GM19397 (cell line): ENCODE results near the gene INHBA.

Experiments
- ATAC-seq: cut with Tn5 transposase; IDR thresholded peaks from one replicate; pipeline ENCODE4 v1.9.1; 2021; ENCODE audit warnings: mild to moderate bottlenecking, moderate library complexity; ENCODE audit not compliant: unreplicated experiment

Gene INHBA

GRCh38 chr7:41689815-41690214 lies 13.1 kb downstream of the INHBA start:
- no peak for ATAC-seq

DNA sequence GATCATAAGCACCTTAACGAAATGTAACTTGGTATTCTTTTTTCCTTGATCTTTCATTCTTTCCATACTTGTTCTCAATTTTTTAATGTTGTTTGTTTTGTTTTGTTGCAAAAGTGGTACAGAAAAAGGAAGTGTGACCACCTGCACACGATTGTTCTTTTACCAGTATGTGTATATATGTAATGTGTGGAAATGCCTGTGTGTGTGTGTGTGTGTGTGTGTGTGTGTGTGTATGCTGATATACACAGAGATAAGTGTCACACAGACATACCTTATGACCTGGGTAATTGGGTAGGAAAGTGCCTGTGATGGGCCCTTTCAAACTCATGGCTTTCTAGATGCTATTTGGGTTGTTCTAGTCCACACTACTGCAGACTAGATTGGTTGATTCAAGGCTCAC lies 14.0 kb downstream of the INHBA start:
- ATAC-seq = no peak

DNA sequence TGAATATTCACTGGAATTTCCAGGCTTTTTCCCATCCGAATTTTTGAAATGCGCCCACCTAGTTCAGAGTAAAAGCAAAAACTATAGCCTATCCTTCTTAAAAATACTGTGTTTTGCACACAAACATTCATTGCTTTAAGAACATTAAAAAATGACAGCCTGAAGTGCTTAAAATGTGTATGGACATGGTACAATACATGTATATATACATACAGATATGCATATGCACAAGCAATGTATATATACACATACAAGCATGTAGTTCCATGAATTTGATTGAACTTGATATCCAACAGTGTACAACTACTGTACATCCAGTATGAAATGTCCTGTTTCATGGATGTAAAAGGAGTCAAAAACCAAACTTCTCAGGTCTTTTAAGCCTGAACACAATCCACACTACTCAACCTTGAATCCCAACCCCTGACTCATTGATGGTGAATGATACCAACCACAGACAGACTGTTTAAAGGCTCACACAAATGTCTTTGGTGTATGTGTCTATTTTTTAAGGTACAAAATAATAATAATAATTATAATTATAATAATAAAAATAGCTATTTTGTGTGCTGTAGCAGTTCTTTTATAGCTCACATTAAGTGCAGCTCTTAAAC lies 14.8 kb downstream of the INHBA start:
- ATAC-seq = no peak

DNA sequence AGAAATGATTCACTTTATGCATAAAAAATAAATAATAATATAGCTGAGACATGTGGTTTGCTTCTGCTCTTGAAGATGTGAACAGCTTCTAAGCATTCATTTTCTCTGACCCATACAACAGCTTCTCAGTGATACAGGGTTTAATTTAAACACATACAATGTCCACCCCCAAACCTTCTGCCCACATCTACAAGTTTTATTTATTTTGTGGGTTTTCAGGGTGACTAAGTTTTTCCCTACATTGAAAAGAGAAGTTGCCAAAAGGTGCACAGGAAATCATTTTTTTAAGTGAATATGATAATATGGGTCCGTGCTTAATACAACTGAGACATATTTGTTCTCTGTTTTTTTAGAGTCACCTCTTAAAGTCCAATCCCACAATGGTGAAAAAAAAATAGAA lies 17.2 kb downstream of the INHBA start:
- no peak for ATAC-seq

DNA sequence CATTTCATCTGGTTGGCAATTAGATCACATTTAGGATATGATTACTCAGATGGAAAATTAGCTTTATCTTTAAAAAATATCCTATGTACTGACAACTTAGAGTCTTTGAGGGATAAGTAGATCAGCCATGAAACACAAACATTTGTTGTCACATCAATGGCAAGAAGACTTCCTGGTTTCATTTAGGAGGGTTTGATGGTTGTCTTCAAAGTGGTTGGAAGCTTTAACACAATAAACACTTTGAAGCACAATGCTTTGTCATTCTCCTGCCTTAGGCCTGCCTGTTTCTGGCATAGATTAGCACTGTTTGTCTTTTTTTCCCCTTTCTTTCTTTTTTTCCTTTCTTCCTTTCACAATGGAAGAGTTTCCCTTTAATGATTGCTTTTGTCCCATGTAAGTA lies 20.5 kb downstream of the INHBA start:
- no peak for ATAC-seq

DNA sequence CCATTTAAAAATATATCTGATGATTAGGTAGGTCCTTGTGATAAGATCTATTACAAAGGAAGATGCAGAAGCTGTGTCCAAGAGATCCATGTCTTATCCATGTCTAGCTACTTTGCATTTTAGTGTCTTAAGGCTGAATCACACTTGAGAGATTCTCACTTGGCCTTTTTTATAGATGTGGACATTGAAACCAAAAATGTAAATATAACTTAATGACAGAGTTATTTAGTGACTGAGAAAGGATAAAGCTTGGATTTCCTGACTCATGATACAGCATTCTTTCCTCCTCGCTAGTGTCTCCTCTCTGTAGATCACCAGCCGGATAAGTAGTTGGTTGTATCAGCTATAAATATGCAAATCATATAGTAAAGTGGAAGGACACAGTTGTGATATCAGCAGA lies 23.3 kb downstream of the INHBA start:
- ATAC-seq = no peak

DNA sequence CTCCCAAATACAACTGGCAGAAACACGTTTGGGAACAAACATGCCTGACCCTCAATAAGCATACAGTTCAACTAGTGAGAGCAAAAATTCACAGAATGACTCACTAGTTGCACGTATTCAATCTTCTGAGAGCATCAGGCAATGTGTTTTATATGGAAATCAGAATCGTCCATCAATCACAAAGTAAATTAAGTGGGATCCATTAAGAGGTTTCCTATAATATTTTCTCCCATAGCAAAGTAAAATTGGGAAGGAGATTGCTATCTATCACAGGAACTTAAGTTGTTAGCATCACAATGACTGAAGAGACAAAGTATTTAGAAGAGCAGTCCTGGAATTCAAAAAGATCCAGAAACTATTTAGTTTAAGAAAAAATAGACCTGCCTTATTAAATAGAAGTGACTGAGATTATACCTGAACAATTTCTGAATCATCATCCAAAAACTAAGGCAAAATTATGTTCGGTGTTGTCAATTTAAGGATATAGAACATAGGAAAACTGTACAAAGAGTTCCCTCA lies 28.3 kb downstream of the INHBA start:
- ATAC-seq = no peak

DNA sequence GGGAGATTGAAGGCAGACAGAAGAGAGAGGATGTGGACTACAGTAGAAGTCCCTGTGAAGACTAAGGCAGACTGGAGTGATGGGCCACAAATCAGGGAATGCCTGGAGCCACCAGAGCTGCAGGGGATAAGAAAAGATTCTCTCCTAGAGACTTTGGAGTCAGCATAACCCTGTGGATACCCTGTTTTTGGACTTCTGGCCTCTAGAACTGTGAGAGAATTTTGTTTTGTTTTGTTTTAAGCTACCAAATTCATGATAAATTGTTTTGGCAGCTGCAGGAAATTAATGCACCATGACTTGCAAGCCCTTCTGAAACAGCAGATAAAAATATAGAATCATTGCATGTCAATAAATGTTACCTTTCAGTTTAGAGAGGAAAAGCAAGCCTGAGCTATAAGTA lies 41.3 kb downstream of the INHBA start:
- ATAC-seq = no peak

DNA sequence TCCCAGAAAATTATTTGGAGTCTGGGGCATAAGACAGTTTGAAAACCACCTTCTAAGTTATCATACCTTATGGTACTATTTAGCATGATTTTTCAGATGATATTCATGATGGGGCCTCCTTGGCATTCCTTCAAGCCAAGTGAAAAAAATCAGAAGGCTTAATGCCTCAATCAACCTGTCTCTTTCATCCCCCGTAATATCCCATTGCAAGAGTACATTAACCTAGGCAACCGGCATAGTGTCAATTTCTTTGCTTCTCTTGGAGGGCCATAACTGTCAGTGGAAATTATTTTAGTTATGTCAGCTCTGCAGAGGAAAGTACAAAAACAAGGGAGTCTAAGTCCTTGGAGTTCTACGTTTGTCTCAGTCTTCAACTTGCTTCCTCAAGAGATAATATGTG lies 43.4 kb downstream of the INHBA start:
- no peak for ATAC-seq

GRCh38 chr7:41656366-41656765 lies 46.5 kb downstream of the INHBA start:
- ATAC-seq = no peak

DNA sequence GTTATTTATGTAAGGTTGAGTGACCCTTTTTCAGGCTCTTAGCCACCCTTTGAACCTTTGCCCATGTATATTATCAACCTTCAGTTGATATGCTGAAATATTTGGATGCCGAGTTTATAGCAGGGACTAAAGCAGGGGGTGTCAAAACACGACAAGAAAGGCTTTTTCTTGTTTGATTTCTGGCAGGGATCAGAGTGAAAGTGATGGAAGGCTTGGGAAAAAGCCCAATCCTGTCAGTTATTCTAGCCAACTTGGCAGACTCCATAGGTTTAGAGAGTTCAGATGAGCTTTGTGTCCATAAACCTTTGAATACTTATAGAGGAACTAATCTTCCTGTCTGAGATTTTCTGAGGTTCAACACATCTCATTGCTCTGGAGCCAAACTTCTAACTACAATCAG lies 47.5 kb downstream of the INHBA start:
- ATAC-seq = no peak

DNA sequence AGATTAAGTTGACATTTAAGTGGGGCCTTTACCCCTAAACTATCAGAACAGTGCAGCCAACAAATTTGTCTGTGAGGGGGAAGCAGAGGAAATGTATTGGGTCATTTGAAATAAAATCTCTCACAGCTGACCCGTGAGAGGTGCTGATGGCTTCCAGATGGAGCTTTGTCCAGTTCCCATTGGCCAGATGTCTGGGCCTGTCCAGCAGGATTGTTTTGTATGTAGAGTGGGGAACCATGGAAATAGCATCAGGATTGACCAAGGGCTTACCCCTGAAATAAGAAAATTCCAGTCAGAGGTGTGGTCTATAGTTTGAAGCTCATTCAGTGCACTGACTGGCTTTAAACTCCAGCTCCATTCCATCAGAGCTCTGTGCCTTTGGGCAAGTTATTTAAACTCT lies 50.6 kb downstream of the INHBA start:
- ATAC-seq = no peak

GRCh38 chr7:41648501-41648900 lies 54.4 kb downstream of the INHBA start:
- no peak for ATAC-seq

- no peak for ATAC-seq
Measured at GRCh38 chr7:41643616-41644015, 59.3 kb downstream of the INHBA start.

DNA sequence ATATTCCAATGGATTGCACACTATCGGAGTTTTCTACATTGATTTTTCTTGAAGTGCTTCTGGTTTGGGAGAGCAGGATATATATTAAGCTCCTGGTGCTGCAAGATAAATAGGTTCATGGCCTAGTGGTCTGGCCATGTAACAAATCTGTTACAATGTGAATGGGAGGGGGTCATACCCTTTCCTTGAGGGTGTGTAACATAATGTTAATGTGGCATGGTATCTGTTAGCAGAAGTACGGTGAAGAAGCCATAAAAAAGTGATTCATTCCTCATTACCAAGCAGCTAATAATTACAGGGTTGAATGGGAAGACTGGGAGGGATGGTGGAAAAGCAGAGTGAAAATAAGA lies 61.2 kb downstream of the INHBA start:
- ATAC-seq = no peak

DNA sequence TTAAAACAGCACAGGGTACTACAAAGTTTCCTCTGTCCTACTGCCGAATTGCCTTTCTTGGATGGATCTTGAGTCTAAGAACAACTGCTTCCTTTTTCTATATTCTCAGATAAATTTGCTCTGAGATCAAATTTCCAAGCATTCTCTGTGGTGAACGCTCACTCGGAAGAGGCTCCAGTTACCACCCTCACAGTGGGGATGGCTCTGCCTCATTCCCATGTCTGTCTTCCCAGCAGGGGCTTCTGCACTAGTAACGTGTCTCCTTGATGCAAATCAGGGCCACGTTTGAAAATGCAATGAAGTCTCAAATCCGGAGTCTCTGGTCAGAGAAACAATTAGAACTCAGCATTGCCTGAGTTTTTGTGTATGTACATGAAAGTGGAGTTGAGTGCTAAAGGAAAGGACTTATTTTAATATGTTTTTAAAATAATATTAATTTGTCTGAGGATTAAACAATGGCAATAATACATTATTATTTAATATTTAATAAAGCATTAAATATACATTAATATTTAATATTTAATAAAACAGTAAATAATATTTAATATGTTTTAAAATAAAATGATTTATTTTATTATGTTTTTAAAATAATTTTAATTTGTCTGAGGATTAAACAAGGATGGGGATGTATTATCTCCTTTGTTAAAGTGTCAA lies 61.8 kb downstream of the INHBA start:
- ATAC-seq = no peak

DNA sequence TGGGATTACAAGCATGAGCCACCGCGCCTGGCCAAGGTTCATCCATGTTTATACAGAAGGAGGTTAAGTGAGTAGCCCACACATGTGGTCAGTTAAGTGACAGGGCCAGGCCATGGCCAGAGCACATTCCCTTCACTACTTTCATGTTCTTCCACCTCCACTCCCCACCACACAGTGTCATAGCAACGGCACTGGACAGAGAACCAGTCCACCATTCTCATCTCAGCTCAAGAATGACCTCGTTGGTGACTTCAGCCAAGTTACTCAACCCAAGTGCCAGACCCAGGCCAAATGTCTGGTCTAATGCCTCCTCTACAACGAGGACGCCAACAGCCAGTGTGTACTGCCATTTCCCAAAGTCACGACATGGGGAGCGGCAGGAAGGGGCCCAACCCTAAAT lies 62.4 kb downstream of the INHBA start:
- ATAC-seq = no peak

- no peak for ATAC-seq
Measured at GRCh38 chr7:41637049-41637448, 65.8 kb downstream of the INHBA start.
